Measurements from ENCODE around the gene NCAN. TPM values are rescaled to one million over a fixed set of nuclear protein-coding genes. Genes with fewer than 3 reads are reported as not detected.

NCAN gene
- total and polyA plus RNA-seq, 9 of the 15 experiments (the other 6 are each of a cell fraction or from before 2014, with no cell fraction given), result 0.04 TPM; not detected in 8

DNA sequence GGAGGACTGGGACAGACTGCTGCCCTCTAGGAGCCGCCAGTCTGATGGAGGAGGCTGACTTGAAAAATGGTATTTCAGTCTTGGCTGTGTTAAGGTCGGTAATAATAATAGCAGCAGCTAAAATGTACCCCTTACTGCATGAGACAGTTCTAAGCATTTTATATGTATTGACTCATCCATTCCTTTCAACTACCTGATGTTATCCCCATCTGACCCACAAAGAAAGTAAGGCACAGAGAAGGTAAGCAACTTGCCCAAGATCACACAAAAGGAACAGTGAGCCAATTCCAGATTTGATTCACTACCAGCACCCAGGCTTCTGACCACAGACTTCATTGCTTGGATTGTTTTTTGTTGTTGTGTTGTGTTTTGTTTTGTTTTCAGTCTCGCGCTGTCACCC, 4.0 kb downstream of the NCAN start:
- Histone ChIP-seq H3K4me3 (no peak overlapping the region), H3K27me3 (ENCODE audit: control insufficient read depth in 2 of 2, insufficient read depth in 2 of 2, low read length in 2 of 2) (peaks cover 13 to 41% of the 10 kb centered on the region in 2 experiments; a peak in 4 of 5 replicates), H4K20me1 (replicated peaks; ENCODE audit: control insufficient read depth, insufficient read depth, low read length) (no peaks in the 10 kb centered on the region; the same call in 1 of the 2 replicates), H3K36me3 (ENCODE audit: control insufficient read depth, insufficient read depth, low read length) (no peaks in the 10 kb centered on the region), H3K27ac (ENCODE audit: extremely low read depth, low read depth, low read length) (no peak overlapping the region), H3K9ac (ENCODE audit: insufficient read depth in 1 of 2, low read depth in 2 of 2, low read length in 2 of 2) (no peak overlapping the region), H3K4me1 (replicated peaks in 1 of 2; ENCODE audit: control insufficient read depth in 2 of 2, insufficient read depth in 2 of 2, low read length in 2 of 2) (peaks cover 0 to 14% of the 10 kb centered on the region in 2 experiments; a peak in 1 of 5 replicates), H2AFZ (ENCODE audit: low read depth, low read length) (no peak overlapping the region), H3K4me2 (ENCODE audit: insufficient read depth, low read length) (no peak overlapping the region), H3K9me3 (replicated peaks; ENCODE audit: control insufficient read depth, insufficient read depth, low read depth, low read length) (peaks cover 2% of the 10 kb centered on the region), H3K9me1 (ENCODE audit: control insufficient read depth, insufficient read depth, low read length) (peaks cover 3% of the 10 kb centered on the region), H3K79me2 (ENCODE audit: control insufficient read depth, insufficient read depth, low read length) (no peaks in the 10 kb centered on the region)
- ChIA-PET CTCF (ENCODE audit: low intra/inter-chr PET ratio) (no interaction called here), POLR2A (interaction anchor here (0.9 to 1.7 kb wide), 3 partner anchors 11 to 13 kb away, joined by 4 to 7 read pairs (median 6); partner anchors contain the start of gene NR2C2AP)
- no peak for ATAC-seq
- intact Hi-C loops (cut with micrococcal nuclease) (no loop called here), in situ Hi-C loops (cut with MboI) (no loop called here)
- no peak for DNase-seq (ENCODE audit: extremely low read depth in 1 of 4, low spot score in 3 of 4)
- TF ChIP-seq, protein P1, sequence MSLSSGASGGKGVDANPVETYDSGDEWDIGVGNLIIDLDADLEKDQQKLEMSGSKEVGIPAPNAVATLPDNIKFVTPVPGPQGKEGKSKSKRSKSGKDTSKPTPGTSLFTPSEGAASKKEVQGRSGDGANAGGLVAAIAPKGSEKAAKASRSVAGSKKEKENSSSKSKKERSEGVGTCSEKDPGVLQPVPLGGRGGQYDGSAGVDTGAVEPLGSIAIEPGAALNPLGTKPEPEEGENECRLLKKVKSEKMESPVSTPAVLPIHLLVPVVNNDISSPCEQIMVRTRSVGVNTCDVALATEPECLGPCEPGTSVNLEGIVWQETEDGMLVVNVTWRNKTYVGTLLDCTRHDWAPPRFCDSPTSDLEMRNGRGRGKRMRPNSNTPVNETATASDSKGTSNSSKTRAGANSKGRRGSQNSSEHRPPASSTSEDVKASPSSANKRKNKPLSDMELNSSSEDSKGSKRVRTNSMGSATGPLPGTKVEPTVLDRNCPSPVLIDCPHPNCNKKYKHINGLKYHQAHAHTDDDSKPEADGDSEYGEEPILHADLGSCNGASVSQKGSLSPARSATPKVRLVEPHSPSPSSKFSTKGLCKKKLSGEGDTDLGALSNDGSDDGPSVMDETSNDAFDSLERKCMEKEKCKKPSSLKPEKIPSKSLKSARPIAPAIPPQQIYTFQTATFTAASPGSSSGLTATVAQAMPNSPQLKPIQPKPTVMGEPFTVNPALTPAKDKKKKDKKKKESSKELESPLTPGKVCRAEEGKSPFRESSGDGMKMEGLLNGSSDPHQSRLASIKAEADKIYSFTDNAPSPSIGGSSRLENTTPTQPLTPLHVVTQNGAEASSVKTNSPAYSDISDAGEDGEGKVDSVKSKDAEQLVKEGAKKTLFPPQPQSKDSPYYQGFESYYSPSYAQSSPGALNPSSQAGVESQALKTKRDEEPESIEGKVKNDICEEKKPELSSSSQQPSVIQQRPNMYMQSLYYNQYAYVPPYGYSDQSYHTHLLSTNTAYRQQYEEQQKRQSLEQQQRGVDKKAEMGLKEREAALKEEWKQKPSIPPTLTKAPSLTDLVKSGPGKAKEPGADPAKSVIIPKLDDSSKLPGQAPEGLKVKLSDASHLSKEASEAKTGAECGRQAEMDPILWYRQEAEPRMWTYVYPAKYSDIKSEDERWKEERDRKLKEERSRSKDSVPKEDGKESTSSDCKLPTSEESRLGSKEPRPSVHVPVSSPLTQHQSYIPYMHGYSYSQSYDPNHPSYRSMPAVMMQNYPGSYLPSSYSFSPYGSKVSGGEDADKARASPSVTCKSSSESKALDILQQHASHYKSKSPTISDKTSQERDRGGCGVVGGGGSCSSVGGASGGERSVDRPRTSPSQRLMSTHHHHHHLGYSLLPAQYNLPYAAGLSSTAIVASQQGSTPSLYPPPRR (CRISPR knock-in tag; IDR thresholded peaks at IDR 0.05; ENCODE audit: borderline replicate concordance), result no peak
- TF ChIP-seq ZNF764 (CRISPR knock-in tag; IDR thresholded peaks at IDR 0.05; ENCODE audit: low read depth), result no peak
- TF ChIP-seq ZNF174 (CRISPR knock-in tag; IDR thresholded peaks at IDR 0.05), result no peak
- TF ChIP-seq, protein P2, sequence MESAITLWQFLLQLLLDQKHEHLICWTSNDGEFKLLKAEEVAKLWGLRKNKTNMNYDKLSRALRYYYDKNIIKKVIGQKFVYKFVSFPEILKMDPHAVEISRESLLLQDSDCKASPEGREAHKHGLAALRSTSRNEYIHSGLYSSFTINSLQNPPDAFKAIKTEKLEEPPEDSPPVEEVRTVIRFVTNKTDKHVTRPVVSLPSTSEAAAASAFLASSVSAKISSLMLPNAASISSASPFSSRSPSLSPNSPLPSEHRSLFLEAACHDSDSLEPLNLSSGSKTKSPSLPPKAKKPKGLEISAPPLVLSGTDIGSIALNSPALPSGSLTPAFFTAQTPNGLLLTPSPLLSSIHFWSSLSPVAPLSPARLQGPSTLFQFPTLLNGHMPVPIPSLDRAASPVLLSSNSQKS (CRISPR knock-in tag; IDR thresholded peaks at IDR 0.05), result no peak
- TF ChIP-seq PTTG1 (tag; IDR thresholded peaks at IDR 0.05; ENCODE audit: low read depth), result no peak
- TF ChIP-seq SLC30A9 (CRISPR knock-in tag; IDR thresholded peaks at IDR 0.05), result no peak
- TF ChIP-seq CBX8 (IDR thresholded peaks at IDR 0.05; ENCODE audit: borderline replicate concordance, extremely low read depth, low read depth, low read length, poor library complexity, severe bottlenecking), result no peak
- no peak for TF ChIP-seq ZNF444 (CRISPR knock-in tag; IDR thresholded peaks at IDR 0.05)
- TF ChIP-seq MCM7 (IDR thresholded peaks at IDR 0.05), result no peak
- TF ChIP-seq ZNF232 (CRISPR knock-in tag; IDR thresholded peaks at IDR 0.05), result no peak
- TF ChIP-seq EGR1 (conservative IDR thresholded peaks at IDR 0.05), result no peak
- TF ChIP-seq POLR2A (conservative IDR thresholded peaks at IDR 0.05), result no peak
- TF ChIP-seq ZNF239 (CRISPR knock-in tag; IDR thresholded peaks at IDR 0.05), result no peak
- no peak for TF ChIP-seq ZNF121 (CRISPR knock-in tag; conservative IDR thresholded peaks at IDR 0.05)
- TF ChIP-seq FOS (IDR thresholded peaks at IDR 0.05; ENCODE audit: extremely low read depth, insufficient read length), result no peak
- TF ChIP-seq, protein P3, sequence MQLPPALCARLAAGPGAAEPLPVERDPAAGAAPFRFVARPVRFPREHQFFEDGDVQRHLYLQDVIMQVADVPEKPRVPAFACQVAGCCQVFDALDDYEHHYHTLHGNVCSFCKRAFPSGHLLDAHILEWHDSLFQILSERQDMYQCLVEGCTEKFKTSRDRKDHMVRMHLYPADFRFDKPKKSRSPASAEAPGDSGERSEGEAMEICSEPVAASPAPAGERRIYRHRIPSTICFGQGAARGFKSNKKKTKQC (CRISPR knock-in tag; IDR thresholded peaks at IDR 0.05), result no peak
- TF ChIP-seq PPARD (CRISPR knock-in tag; IDR thresholded peaks at IDR 0.05), result no peak
- WGBS (ENCODE audit: insufficient coverage, low coverage, missing lambda C conversion rate), result 0% methylated on average over 4 of the region's 4 CpGs
- BruUV-seq (replicated peaks), result no TSS peak
- no peak for FAIRE-seq

All from K562 (cell line).